K562 (cell line): ENCODE results near the gene RTCA. TPM values are rescaled to one million over a fixed set of nuclear protein-coding genes. Genes with fewer than 3 reads are reported as not detected.

Experiments
- BRF1 ChIP-seq: IDR thresholded peaks from 3 replicates; pipeline ENCODE4 v1.6.1; 2011; ENCODE audit warnings: borderline replicate concordance, mild to moderate bottlenecking; ENCODE audit not compliant: insufficient read length; ENCODE audit errors: extremely low read depth
- CBX3 ChIP-seq, 2 experiments: IDR thresholded peaks; 1 replicate in 1 of 2; 2 replicates in 1 of 2; pipeline ENCODE4 v1.6.1; 2012; ENCODE audit warnings: inconsistent platforms in 2 of 2, low read length in 2 of 2, borderline replicate concordance in 1 of 2, control low read depth in 1 of 2
- DIDO1 ChIP-seq: fragments of 450-650 bp; IDR thresholded peaks from 2 replicates; pipeline ENCODE4 v1.6.1; 2016; ENCODE audit warnings: low read depth, missing biosample characterization, missing genetic modification characterization
- FOSL1 ChIP-seq: fragments of 200-800 bp; sonication (Bioruptor generic); conservative IDR thresholded peaks from 2 replicates; pipeline ENCODE4 v1.6.1; 2016; ENCODE audit warnings: missing genetic modification characterization, missing compliant biosample characterization
- FOXA3 ChIP-seq, 2 experiments: fragments of 450-650 bp in 1 of 2; sonication (generic) in 1 of 2; formaldehyde crosslinking; IDR thresholded peaks in 1 of 2; conservative IDR thresholded peaks in 1 of 2; 2 replicates each; pipeline versions ENCODE4 v1.4.0 to v1.8.0; 2020 to 2022; ENCODE audit warnings: mild to moderate bottlenecking in 2 of 2, missing genetic modification reagents in 1 of 2
- JUN ChIP-seq, 2 experiments: sonication (generic) in 1 of 2; formaldehyde crosslinking in 1 of 2; IDR thresholded peaks; 2 replicates each; pipeline versions ENCODE4 v1.6.1 to v1.8.0; 2012 to 2022; ENCODE audit warnings: borderline replicate concordance in 2 of 2, mild to moderate bottlenecking in 2 of 2, improper control_type of control experiment in 1 of 2, low read depth in 1 of 2, low read length in 1 of 2, missing genetic modification reagents in 1 of 2
- MYNN ChIP-seq, 2 experiments: sonication (generic); formaldehyde crosslinking in 1 of 2; IDR thresholded peaks; 2 replicates each; pipeline versions ENCODE4 v1.5.0 to v1.6.1; 2016 to 2020; ENCODE audit warnings: antibody characterized with exemption in 1 of 2, missing genetic modification reagents in 1 of 2
- PHB2 ChIP-seq: fragments of 450-650 bp; IDR thresholded peaks from 2 replicates; pipeline ENCODE4 v1.6.1; 2017; ENCODE audit warnings: low read depth
- VEZF1 ChIP-seq: fragments of 200-800 bp; sonication (Bioruptor generic); IDR thresholded peaks from 2 replicates; pipeline ENCODE4 v1.6.1; 2017; ENCODE audit warnings: missing genetic modification characterization, missing compliant biosample characterization
- ZNF445 ChIP-seq: fragments of 250-450 bp; sonication (Bioruptor Pico); IDR thresholded peaks from 2 replicates; pipeline ENCODE4 v1.4.0; 2020; ENCODE audit warnings: low read depth, mild to moderate bottlenecking, moderate library complexity
- polyA plus RNA-seq, 8 experiments: library from polyadenylated mRNA; depleted of rRNA in 4 of 8; stranded (reverse) in 5 of 8; unstranded in 3 of 8; fragments of >200 nt; fragmentation: Nextera tagmentation in 2 of 8; fragmentation: Illumina TruSeq in 1 of 8; extraction: Ambion mirVana in 2 of 8; extraction: Trizol in 1 of 8; gene quantifications; 2 replicates each; pipeline versions ENCODE4 v1.2.1 to v1.2.3, GENCODE V29; 2011 to 2014; ENCODE audit warnings: inconsistent platforms in 1 of 8, missing spikeins in 1 of 8
- total RNA-seq, 7 experiments: library from RNA; depleted of rRNA in 6 of 7; stranded (reverse); fragments of >200 nt in 6 of 7; fragmentation: Illumina TruSeq in 2 of 7; extraction: Trizol in 2 of 7; gene quantifications; 2 replicates each; pipeline versions ENCODE4 v1.2.1 to v1.2.3, GENCODE V29; 2011 to 2021; ENCODE audit warnings: low replicate concordance in 1 of 7

The RTCA gene
- total and polyA plus RNA-seq, 9 of the 15 experiments (the other 6 are each of a cell fraction or from before 2014, with no cell fraction given) = 11.6 to 57.2 (median 43.2) TPM

GRCh38 chr1:100249537-100250257, 16.3 kb upstream of the RTCA start, which contains the start of gene DBT (continued):
- TF ChIP-seq ZNF445 (CRISPR knock-in tag) = no peak
- TF ChIP-seq JUN (IDR thresholded peaks at IDR 0.05; ENCODE audit: borderline replicate concordance, low read depth, low read length) = 0 out of 2 replicates have a peak, but pooled peaks have one; percentile 36
- no peak for TF ChIP-seq JUN (CRISPR knock-in tag; IDR thresholded peaks at IDR 0.05; ENCODE audit: borderline replicate concordance)
- TF ChIP-seq FOSL1 (tag) = peak; percentile 23; the same call in 1 of the 2 replicates
- peak; percentile 49; the same call in 1 of the 2 replicates for TF ChIP-seq DIDO1
- TF ChIP-seq CBX3 (IDR thresholded peaks at IDR 0.05; ENCODE audit: borderline replicate concordance in 1 of 2, low read length in 2 of 2) = peak in 1 of 2 experiments; percentile 31; a peak in 1 of 3 replicates
- peak; percentile 89 to 92; a peak in 3 of 4 replicates for TF ChIP-seq FOXA3 (CRISPR knock-in tag; conservative IDR thresholded peaks at IDR 0.05 in 1 of 2, IDR thresholded peaks at IDR 0.05 in 1 of 2)
- no peak for TF ChIP-seq PHB2
- peak; percentile 87 for TF ChIP-seq VEZF1 (CRISPR knock-in tag)
- no peak for TF ChIP-seq BRF1
- 0 out of 2 replicates have a peak, but pooled peaks have one; percentile 13 for TF ChIP-seq MYNN (IDR thresholded peaks at IDR 0.05)
- no peak for TF ChIP-seq MYNN (CRISPR knock-in tag; IDR thresholded peaks at IDR 0.05)
